Suprapubic skin (tissue), 4 donors: Measurements from ENCODE around the gene PIGQ.

Experiments used
- EP300 ChIP-seq: sonication (generic); formaldehyde crosslinking; IDR thresholded peaks from one replicate; pipeline ENCODE4 v1.6.1; 2017; ENCODE audit warnings: antibody characterized with exemption
- POLR2A ChIP-seq, 2 donors: fragments of 450-650 bp; IDR thresholded peaks; one replicate each; pipeline ENCODE4 v1.6.1; 2017; ENCODE audit warnings: antibody characterized with exemption in 2 of 2, mild to moderate bottlenecking in 2 of 2, moderate library complexity in 2 of 2
- POLR2AphosphoS5 ChIP-seq, 3 donors: sonication (generic); formaldehyde crosslinking; IDR thresholded peaks; one replicate each; pipeline ENCODE4 v1.6.1; 2017; ENCODE audit warnings: antibody characterized with exemption in 3 of 3
- TF ChIP-seq, protein P1 (sequence below), 2 donors: fragments of 200-600 bp in 1 of 2; fragments of 450-650 bp in 1 of 2; sonication (generic) in 1 of 2; IDR thresholded peaks; one replicate each; pipeline ENCODE4 v1.5.1; 2016 to 2019; ENCODE audit warnings: antibody characterized with exemption in 2 of 2, mild to moderate bottlenecking in 1 of 2, moderate library complexity in 1 of 2

DNA sequence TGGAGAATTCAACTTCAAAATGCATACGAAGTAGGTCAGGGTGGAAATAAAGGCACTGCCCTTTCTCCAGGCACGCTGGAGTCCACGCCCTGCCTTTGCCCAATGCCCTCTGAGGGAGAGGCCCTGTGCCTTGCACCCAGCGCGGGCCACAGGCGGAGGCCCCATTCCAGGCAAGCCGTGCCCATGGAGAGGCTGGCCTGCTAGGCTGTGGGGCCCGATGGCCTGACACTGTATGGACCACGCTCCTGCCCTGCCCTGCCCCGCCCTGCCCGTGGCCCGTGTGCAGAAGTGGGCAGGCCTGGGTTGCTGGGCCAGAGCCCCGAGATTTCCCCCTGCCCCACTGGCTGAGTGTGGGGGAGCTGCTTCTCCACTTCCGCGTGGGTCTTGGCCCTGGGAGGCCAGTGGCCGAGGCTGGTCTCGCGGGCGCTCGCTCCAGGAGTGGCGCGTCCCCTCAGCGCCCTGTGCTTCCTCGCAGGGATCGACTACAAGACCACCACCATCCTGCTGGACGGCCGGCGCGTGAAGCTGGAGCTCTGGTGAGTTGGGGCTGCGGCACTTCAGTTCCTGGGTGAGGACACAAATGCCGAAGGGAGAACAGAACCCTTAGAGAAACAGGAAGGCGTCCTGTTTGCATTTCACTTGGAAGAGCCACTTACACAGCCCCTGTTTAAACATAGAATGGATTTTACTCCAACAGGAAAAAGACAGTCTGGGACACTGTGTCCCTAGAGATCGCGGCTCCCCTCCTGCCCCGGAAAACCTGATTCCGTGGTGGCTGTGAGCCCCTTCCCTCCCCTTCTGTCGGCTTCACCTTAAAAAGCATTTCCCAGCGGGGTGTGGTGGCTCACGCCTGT lies 47.2 kb downstream of the PIGQ start:
- TF ChIP-seq, protein P1, sequence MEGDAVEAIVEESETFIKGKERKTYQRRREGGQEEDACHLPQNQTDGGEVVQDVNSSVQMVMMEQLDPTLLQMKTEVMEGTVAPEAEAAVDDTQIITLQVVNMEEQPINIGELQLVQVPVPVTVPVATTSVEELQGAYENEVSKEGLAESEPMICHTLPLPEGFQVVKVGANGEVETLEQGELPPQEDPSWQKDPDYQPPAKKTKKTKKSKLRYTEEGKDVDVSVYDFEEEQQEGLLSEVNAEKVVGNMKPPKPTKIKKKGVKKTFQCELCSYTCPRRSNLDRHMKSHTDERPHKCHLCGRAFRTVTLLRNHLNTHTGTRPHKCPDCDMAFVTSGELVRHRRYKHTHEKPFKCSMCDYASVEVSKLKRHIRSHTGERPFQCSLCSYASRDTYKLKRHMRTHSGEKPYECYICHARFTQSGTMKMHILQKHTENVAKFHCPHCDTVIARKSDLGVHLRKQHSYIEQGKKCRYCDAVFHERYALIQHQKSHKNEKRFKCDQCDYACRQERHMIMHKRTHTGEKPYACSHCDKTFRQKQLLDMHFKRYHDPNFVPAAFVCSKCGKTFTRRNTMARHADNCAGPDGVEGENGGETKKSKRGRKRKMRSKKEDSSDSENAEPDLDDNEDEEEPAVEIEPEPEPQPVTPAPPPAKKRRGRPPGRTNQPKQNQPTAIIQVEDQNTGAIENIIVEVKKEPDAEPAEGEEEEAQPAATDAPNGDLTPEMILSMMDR (IDR thresholded peaks at IDR 0.05), result no peak
- TF ChIP-seq POLR2A (IDR thresholded peaks at IDR 0.05) (no peak), EP300 (no peak), POLR2AphosphoS5 (IDR thresholded peaks at IDR 0.05) (no peak)
